CD14-positive monocyte (primary cell): ENCODE results near the gene SLC18A3. TPM values are rescaled to one million over a fixed set of nuclear protein-coding genes. Genes with fewer than 3 reads are reported as not detected.

ENCODE experiments used
- DNase-seq, 3 donors: peaks; one replicate each; pipeline ENCODE4 v3.0.0-alpha.2; 2011 to 2022
- H2AFZ ChIP-seq: 2 replicates; pipeline ENCODE4 v1.6.0; 2012; ENCODE audit warnings: mild to moderate bottlenecking, low read depth, low read length, inconsistent platforms; ENCODE audit not compliant: insufficient read depth, poor library complexity, severe bottlenecking
- H3K27ac ChIP-seq, 2 donors: 1 replicate in 1 of 2; 2 replicates in 1 of 2; pipeline ENCODE4 v1.5.1; 2012 to 2013; ENCODE audit warnings: low read length in 2 of 2, control low read depth in 1 of 2, inconsistent platforms in 1 of 2, low read depth in 1 of 2, mild to moderate bottlenecking in 1 of 2
- H3K27me3 ChIP-seq, 2 donors: one replicate each; pipeline versions ENCODE4 v1.6.0 to v1.6.1; 2011 to 2013; ENCODE audit warnings: low read length in 2 of 2; ENCODE audit not compliant: control insufficient read depth in 2 of 2, insufficient read depth in 2 of 2
- H3K36me3 ChIP-seq, 2 donors: replicated peaks in 1 of 2; 1 replicate in 1 of 2; 2 replicates in 1 of 2; pipeline versions ENCODE4 v1.5.1 to v1.6.1; 2012 to 2013; ENCODE audit warnings: low read length in 2 of 2, control low read depth in 1 of 2, inconsistent platforms in 1 of 2, mild to moderate bottlenecking in 1 of 2; ENCODE audit not compliant: insufficient read depth in 2 of 2, control insufficient read depth in 1 of 2
- H3K4me1 ChIP-seq, 2 donors: 1 replicate in 1 of 2; 2 replicates in 1 of 2; pipeline versions ENCODE4 v1.5.1 to v1.6.1; 2012 to 2013; ENCODE audit warnings: low read length in 2 of 2, control low read depth in 1 of 2, inconsistent platforms in 1 of 2, mild to moderate bottlenecking in 1 of 2, moderate library complexity in 1 of 2; ENCODE audit not compliant: insufficient read depth in 2 of 2, control insufficient read depth in 1 of 2
- H3K4me2 ChIP-seq: replicated peaks from 2 replicates; pipeline ENCODE3; 2012; ENCODE audit warnings: low read length, moderate library complexity, mild to moderate bottlenecking; ENCODE audit not compliant: poor library complexity, severe bottlenecking; ENCODE audit errors: extremely low read depth
- H3K4me3 ChIP-seq, 3 experiments: fragments of 200-600 bp in 1 of 3; sonication (generic) in 1 of 3; replicated peaks in 1 of 3; 1 replicate in 2 of 3; 2 replicates in 1 of 3; pipeline ENCODE4 v1.5.1; 2011 to 2013; ENCODE audit warnings: low read length in 3 of 3, mild to moderate bottlenecking in 3 of 3, control low read depth in 2 of 3, low read depth in 2 of 3, inconsistent platforms in 1 of 3, moderate library complexity in 1 of 3
- H3K79me2 ChIP-seq: 2 replicates; pipeline ENCODE4 v1.6.0; 2012; ENCODE audit warnings: mild to moderate bottlenecking, control low read depth, inconsistent platforms, low read length, moderate library complexity; ENCODE audit not compliant: insufficient read depth
- H3K9ac ChIP-seq: 2 replicates; pipeline ENCODE4 v1.6.0; 2017; ENCODE audit warnings: low read length, mild to moderate bottlenecking; ENCODE audit not compliant: insufficient read depth, poor library complexity, severe bottlenecking
- H3K9me3 ChIP-seq, 2 donors: replicated peaks in 1 of 2; 1 replicate in 1 of 2; 2 replicates in 1 of 2; pipeline versions ENCODE4 v1.5.1 to v1.6.1; 2012 to 2013; ENCODE audit warnings: low read length in 2 of 2, control low read depth in 1 of 2; ENCODE audit not compliant: control insufficient read depth in 1 of 2, insufficient read depth in 1 of 2
- H4K20me1 ChIP-seq: 2 replicates; pipeline ENCODE4 v1.6.0; 2012; ENCODE audit warnings: mild to moderate bottlenecking, low read length, control low read depth, moderate library complexity; ENCODE audit not compliant: insufficient read depth
- H3K27ac Mint-ChIP-seq, 7 donors: one replicate each; pipeline ENCODE4 v1.8.0; 2020; ENCODE audit warnings: mild to moderate bottlenecking in 7 of 7, mixed read lengths in 7 of 7, moderate library complexity in 6 of 7, inconsistent platforms in 2 of 7
- H3K27me3 Mint-ChIP-seq, 3 donors: one replicate each; pipeline ENCODE4 v1.8.0; 2021 to 2022; ENCODE audit warnings: low read depth in 3 of 3, mild to moderate bottlenecking in 3 of 3, mixed read lengths in 3 of 3, moderate library complexity in 3 of 3, inconsistent platforms in 1 of 3
- H3K36me3 Mint-ChIP-seq, 2 donors: one replicate each; pipeline ENCODE4 v1.8.0; 2020; ENCODE audit warnings: mixed read lengths in 2 of 2, inconsistent platforms in 1 of 2, mild to moderate bottlenecking in 1 of 2
- H3K4me1 Mint-ChIP-seq: one replicate; pipeline ENCODE4 v1.8.0; 2020; ENCODE audit warnings: mild to moderate bottlenecking, mixed read lengths
- H3K4me3 Mint-ChIP-seq, 2 donors: one replicate each; pipeline ENCODE4 v1.8.0; 2020; ENCODE audit warnings: mild to moderate bottlenecking in 2 of 2, mixed read lengths in 2 of 2, moderate library complexity in 1 of 2
- H3K9me3 Mint-ChIP-seq, 7 donors: one replicate each; pipeline ENCODE4 v1.8.0; 2020 to 2022; ENCODE audit warnings: mixed read lengths in 7 of 7, mild to moderate bottlenecking in 6 of 7, moderate library complexity in 6 of 7, inconsistent platforms in 2 of 7
- CTCF ChIP-seq: fragments of 200-600 bp; IDR thresholded peaks from one replicate; pipeline ENCODE4 v1.8.0; 2022; ENCODE audit warnings: antibody characterized with exemption, mild to moderate bottlenecking
- WGBS: methylation state at CpG from one replicate; pipeline ENCODE4 v1.1.5; 2013; ENCODE audit warnings: missing lambda C conversion rate; ENCODE audit not compliant: insufficient coverage; 5-methylcytosine and 5-hydroxymethylcytosine counted together
- intact Hi-C, 2 donors: fragments of 100-400 bp; cut with micrococcal nuclease; formaldehyde crosslinking; loops; one replicate each; pipeline versions ENCODE4 v1.15.0 to v1.15.1; 2023
- polyA plus RNA-seq, 3 donors: library from polyadenylated mRNA; depleted of rRNA in 1 of 3; unstranded in 2 of 3; stranded (reverse) in 1 of 3; fragments of 300-500 nt in 2 of 3; fragments of >200 nt in 1 of 3; fragmentation: Illumina TruSeq in 2 of 3; gene quantifications; 1 replicate in 2 of 3; 2 replicates in 1 of 3; pipeline ENCODE4 v1.2.3, GENCODE V29; 2012 to 2021

The SLC18A3 gene
- polyA plus RNA-seq, 3 donors, result not detected

GRCh38 chr10:49650724-49651034 lies 40.6 kb downstream of the SLC18A3 start:
- H3K4me1 Mint-ChIP-seq, result peaks cover 17% of the 10 kb centered on the region
- H3K9ac ChIP-seq, result no peak overlapping the region
- H3K4me1 ChIP-seq, result peaks cover 6 to 10% of the 10 kb centered on the region in 2 donors
- H3K4me3 Mint-ChIP-seq, result no peak overlapping the region
- H3K9me3 Mint-ChIP-seq, result peaks cover 0 to 4% (median 0%) of the 10 kb centered on the region in 7 donors
- 89% methylated on average over 1 of the region's 1 CpG for WGBS
- H3K79me2 ChIP-seq, result no peaks in the 10 kb centered on the region
- no peak overlapping the region for H3K27ac ChIP-seq
- intact Hi-C loops, result no loop called here
- no peaks in the 10 kb centered on the region for H3K27me3 ChIP-seq
- no peak overlapping the region for H3K27ac Mint-ChIP-seq
- no peak overlapping the region for H3K4me2 ChIP-seq
- no peaks in the 10 kb centered on the region for H3K9me3 ChIP-seq
- no peaks in the 10 kb centered on the region for H3K36me3 Mint-ChIP-seq
- no peaks in the 10 kb centered on the region for H4K20me1 ChIP-seq
- no peaks in the 10 kb centered on the region for H3K36me3 ChIP-seq
- H3K4me3 ChIP-seq, result no peak overlapping the region
- peaks cover 17 to 18% (median 17%) of the 10 kb centered on the region in 3 donors for H3K27me3 Mint-ChIP-seq
- no peak overlapping the region for H2AFZ ChIP-seq
- TF ChIP-seq CTCF, result no peak
- no peak for DNase-seq

GRCh38 chr10:49651039-49651835 lies 41.1 kb downstream of the SLC18A3 start:
- H3K4me1 ChIP-seq, result peaks cover under 1 to 5% of the 10 kb centered on the region in 2 donors
- no peaks in the 10 kb centered on the region for H3K27me3 ChIP-seq
- no peaks in the 10 kb centered on the region for H3K36me3 ChIP-seq
- 86% methylated on average over 15 of the region's 15 CpGs for WGBS
- no peak for TF ChIP-seq CTCF
- no peak for DNase-seq
- H3K27ac ChIP-seq, result no peak overlapping the region
- no peak overlapping the region for H3K4me3 ChIP-seq
- H3K36me3 Mint-ChIP-seq, result no peaks in the 10 kb centered on the region
- no peak overlapping the region for H3K27ac Mint-ChIP-seq
- no peak overlapping the region for H3K4me2 ChIP-seq
- peaks cover 0 to 4% (median 0%) of the 10 kb centered on the region in 7 donors for H3K9me3 Mint-ChIP-seq
- intact Hi-C loops, result no loop called here
- H3K9ac ChIP-seq, result no peak overlapping the region
- H3K9me3 ChIP-seq, result no peaks in the 10 kb centered on the region
- no peak overlapping the region for H2AFZ ChIP-seq
- H4K20me1 ChIP-seq, result no peaks in the 10 kb centered on the region
- peaks cover 13% of the 10 kb centered on the region for H3K4me1 Mint-ChIP-seq
- H3K4me3 Mint-ChIP-seq, result no peak overlapping the region
- peaks cover 18 to 19% (median 19%) of the 10 kb centered on the region in 3 donors for H3K27me3 Mint-ChIP-seq
- H3K79me2 ChIP-seq, result no peaks in the 10 kb centered on the region
